Fibroblast of lung (primary cell): ENCODE data around the gene STX4. TPM values are rescaled to one million over a fixed set of nuclear protein-coding genes. Genes with fewer than 3 reads are reported as not detected.

ENCODE experiments used
- DNase-seq, 2 donors: peaks; one replicate each; pipeline versions ENCODE4 v3.0.0 to v3.0.0-alpha.2; 2010; ENCODE audit warnings: low read depth in 2 of 2
- H2AFZ ChIP-seq: 2 replicates; pipeline ENCODE4 v1.5.1; 2012; ENCODE audit warnings: low read length, control low read depth, inconsistent platforms
- H3K27ac ChIP-seq: 2 replicates; pipeline ENCODE4 v1.5.1; 2011; ENCODE audit warnings: low read length, control low read depth; ENCODE audit not compliant: insufficient read depth
- H3K27me3 ChIP-seq: 2 replicates; pipeline ENCODE4 v1.5.1; 2011; ENCODE audit warnings: mild to moderate bottlenecking, low read length; ENCODE audit not compliant: control insufficient read depth, insufficient read depth
- H3K36me3 ChIP-seq: 2 replicates; pipeline ENCODE4 v1.5.1; 2011; ENCODE audit warnings: low read length; ENCODE audit not compliant: control insufficient read depth, insufficient read depth
- H3K4me1 ChIP-seq: 2 replicates; pipeline ENCODE4 v1.5.1; 2011; ENCODE audit warnings: low read length; ENCODE audit not compliant: control insufficient read depth, insufficient read depth; ENCODE audit errors: extremely low read depth
- H3K4me2 ChIP-seq: 2 replicates; pipeline ENCODE4 v1.5.1; 2011; ENCODE audit warnings: low read length, control low read depth; ENCODE audit not compliant: insufficient read depth; ENCODE audit errors: extremely low read depth
- H3K4me3 ChIP-seq, 4 experiments: fragments of 200-600 bp in 1 of 4; sonication (generic) in 1 of 4; replicated peaks in 1 of 4; 2 replicates each; pipeline ENCODE4 v1.5.1; 2011 to 2016; ENCODE audit warnings: low read length in 4 of 4, low read depth in 3 of 4, mild to moderate bottlenecking in 3 of 4, control low read depth in 2 of 4, inconsistent platforms in 1 of 4, mixed read lengths in 1 of 4; ENCODE audit not compliant: insufficient read depth in 1 of 4; ENCODE audit errors: control extremely low read depth in 1 of 4
- H3K79me2 ChIP-seq: 2 replicates; pipeline ENCODE4 v1.5.1; 2012; ENCODE audit warnings: mild to moderate bottlenecking, low read length, inconsistent platforms; ENCODE audit not compliant: control insufficient read depth, insufficient read depth
- H3K9ac ChIP-seq: 2 replicates; pipeline ENCODE4 v1.5.1; 2011; ENCODE audit warnings: mild to moderate bottlenecking, low read length, control low read depth; ENCODE audit not compliant: insufficient read depth
- H3K9me3 ChIP-seq: 2 replicates; pipeline ENCODE4 v1.5.1; 2012; ENCODE audit warnings: low read depth, low read length; ENCODE audit not compliant: control insufficient read depth, insufficient read depth
- H4K20me1 ChIP-seq: 2 replicates; pipeline ENCODE4 v1.5.1; 2011; ENCODE audit warnings: low read length; ENCODE audit not compliant: control insufficient read depth, insufficient read depth; ENCODE audit errors: extremely low read depth
- CTCF ChIP-seq, 2 donors: IDR thresholded peaks in 1 of 2; conservative IDR thresholded peaks in 1 of 2; 1 replicate in 1 of 2; 2 replicates in 1 of 2; pipeline ENCODE4 v1.5.1; 2011 to 2012; ENCODE audit warnings: low read length in 2 of 2, control low read depth in 1 of 2, inconsistent platforms in 1 of 2, low read depth in 1 of 2, mild to moderate bottlenecking in 1 of 2
- EZH2 ChIP-seq: IDR thresholded peaks from 2 replicates; pipeline ENCODE4 v1.5.1; 2012; ENCODE audit warnings: low read length, control low read depth, mild to moderate bottlenecking; ENCODE audit errors: missing control alignments
- polyA plus RNA-seq, 2 donors: library from polyadenylated mRNA; depleted of rRNA in 1 of 2; stranded (reverse) in 1 of 2; unstranded in 1 of 2; fragments of >200 nt; gene quantifications; 2 replicates each; pipeline ENCODE4 v1.2.1, GENCODE V29; 2011 to 2012; ENCODE audit warnings: missing spikeins in 1 of 2
- total RNA-seq: library from RNA; depleted of rRNA; stranded (reverse); fragments of >200 nt; gene quantifications from 2 replicates; pipeline ENCODE4 v1.2.1, GENCODE V29; 2014

The STX4 gene
- total and polyA plus RNA-seq, 2 donors (not counting 1 experiment from before 2014, with no cell fraction given), result 37.5 to 42.8 TPM

- peak within 1 kb of the TSS; percentile 45 to 63 (median 48) for H3K4me3 ChIP-seq
- H3K4me2 ChIP-seq, result peak within 1 kb of the TSS; percentile 72
- H3K4me1 ChIP-seq, result peaks cover 11% of the 10 kb centered on the region
- H3K27me3 ChIP-seq, result no peaks in the 10 kb centered on the region
- H3K27ac ChIP-seq, result peak within 1 kb of the TSS; percentile 69
- peaks cover 24% of the 10 kb centered on the region for H3K36me3 ChIP-seq
- peak within 1 kb of the TSS; percentile 44 for H2AFZ ChIP-seq
- H3K9me3 ChIP-seq, result no peaks in the 10 kb centered on the region
- no peaks in the 10 kb centered on the region for H3K79me2 ChIP-seq
- peak within 1 kb of the TSS; percentile 59 for H3K9ac ChIP-seq
- H4K20me1 ChIP-seq, result no peaks in the 10 kb centered on the region
- peak; percentile 63 to 79 for DNase-seq
- TF ChIP-seq EZH2 (no peak), CTCF (conservative IDR thresholded peaks at IDR 0.05 in 1 of 2, IDR thresholded peaks at IDR 0.05 in 1 of 2; ENCODE audit: low read depth in 1 of 2, low read length in 2 of 2) (peak; percentile 84 to 90)
Observed at GRCh38 chr16:30984669-30985400, 48.5 kb upstream of the STX4 start, which contains the start of gene HSD3B7. Gene HSD3B7 (plus strand): TSS chr16:30985207. CDS start chr16:30985659, 452 bp downstream.

GRCh38 chr16:30985401-30986128, 47.8 kb upstream of the STX4 start:
- Histone ChIP-seq H3K4me2 (peak overlapping the region; percentile 72), H3K27ac (peak overlapping the region; percentile 69), H4K20me1 (no peaks in the 10 kb centered on the region), H2AFZ (peak overlapping the region; percentile 44), H3K36me3 (peaks cover 20% of the 10 kb centered on the region), H3K79me2 (no peaks in the 10 kb centered on the region), H3K9me3 (no peaks in the 10 kb centered on the region), H3K4me1 (peaks cover 11% of the 10 kb centered on the region), H3K9ac (peak overlapping the region; percentile 59), H3K4me3 (peak overlapping the region; percentile 45 to 63 (median 48)), H3K27me3 (no peaks in the 10 kb centered on the region)
- DNase-seq, result no peak
- TF ChIP-seq CTCF (conservative IDR thresholded peaks at IDR 0.05 in 1 of 2, IDR thresholded peaks at IDR 0.05 in 1 of 2; ENCODE audit: low read depth in 1 of 2, low read length in 2 of 2) (no peak), EZH2 (no peak)
